Caco-2 (cell line): Measurements from ENCODE around the gene FBLL1. TPM values are rescaled to one million over a fixed set of nuclear protein-coding genes. Genes with fewer than 3 reads are reported as not detected.

Experiments used
- BruUV-seq: library from RNA; stranded (reverse); fragments of 400-500 nt; replicated peaks from 2 replicates; lab custom pipeline; 2021; lab: Mats Ljungman, UMichigan
- CTCF ChIA-PET: fragments of 300-600 bp; sonication (Branson Sonifier 250); formaldehyde crosslinking; loops from one replicate; lab custom pipeline; 2022; ENCODE audit warnings: antibody characterized with exemption; lab: Charles Lee
- POLR2A ChIA-PET: fragments of 300-600 bp; sonication (Branson Sonifier 250); formaldehyde crosslinking; loops from one replicate; lab custom pipeline; 2022; ENCODE audit warnings: antibody characterized with exemption; lab: Charles Lee
- DNase-seq, 2 experiments: peaks; one replicate each; pipeline versions ENCODE4 v3.0.0 to v3.0.0-alpha.2; 2020 to 2022
- H3K27me3 ChIP-seq: replicated peaks from 2 replicates; pipeline ENCODE4 v1.6.0; 2011; ENCODE audit warnings: low read length; ENCODE audit not compliant: control insufficient read depth, insufficient read depth
- H3K36me3 ChIP-seq: 2 replicates; pipeline ENCODE4 v1.5.1; 2011; ENCODE audit warnings: low read length; ENCODE audit not compliant: control insufficient read depth, insufficient read depth
- H3K4me1 ChIP-seq: fragments of 250-450 bp; sonication (Bioruptor Pico); 2 replicates; pipeline ENCODE4 v1.5.1; 2020; ENCODE audit warnings: mild to moderate bottlenecking
- H3K4me3 ChIP-seq: 2 replicates; pipeline ENCODE4 v1.5.1; 2011; ENCODE audit warnings: low read depth, mild to moderate bottlenecking, control low read depth, low read length
- H3K9me3 ChIP-seq: fragments of 250-450 bp; sonication (Bioruptor Pico); 2 replicates; pipeline ENCODE4 v1.5.1; 2020; ENCODE audit warnings: mild to moderate bottlenecking, moderate library complexity
- H3K27ac Mint-ChIP-seq: one replicate; pipeline ENCODE4 v1.8.0; 2022; ENCODE audit warnings: mixed read lengths; ENCODE audit not compliant: unreplicated experiment
- H3K27me3 Mint-ChIP-seq: one replicate; pipeline ENCODE4 v1.8.0; 2022; ENCODE audit warnings: mixed read lengths; ENCODE audit not compliant: insufficient read depth, unreplicated experiment
- H3K36me3 Mint-ChIP-seq: one replicate; pipeline ENCODE4 v1.8.0; 2022; ENCODE audit warnings: mild to moderate bottlenecking, mixed read lengths; ENCODE audit not compliant: insufficient read depth, unreplicated experiment
- H3K4me1 Mint-ChIP-seq: one replicate; pipeline ENCODE4 v1.8.0; 2022; ENCODE audit warnings: low read depth, mixed read lengths; ENCODE audit not compliant: unreplicated experiment
- H3K4me3 Mint-ChIP-seq: one replicate; pipeline ENCODE4 v1.8.0; 2022; ENCODE audit warnings: mild to moderate bottlenecking, moderate library complexity, mixed read lengths; ENCODE audit not compliant: unreplicated experiment
- H3K9me3 Mint-ChIP-seq: one replicate; pipeline ENCODE4 v1.8.0; 2022; ENCODE audit warnings: mixed read lengths; ENCODE audit not compliant: unreplicated experiment
- intact Hi-C: fragments of 100-400 bp; cut with micrococcal nuclease; formaldehyde crosslinking; loops from one replicate; pipeline ENCODE4 v1.10.0; 2022; ENCODE audit not compliant: unreplicated experiment
- total RNA-seq: library from RNA; stranded (reverse); gene quantifications from 2 replicates; pipeline ENCODE4 v1.2.3, GENCODE V29; 2022
- TF ChIP-seq, protein P1 (sequence below), 2 experiments: fragments of 200-600 bp in 1 of 2; IDR thresholded peaks; 1 replicate in 1 of 2; 2 replicates in 1 of 2; pipeline versions ENCODE4 v1.5.1 to v1.8.0; 2011 to 2022; ENCODE audit warnings: antibody characterized with exemption in 1 of 2, control low read depth in 1 of 2, inconsistent platforms in 1 of 2, low read depth in 1 of 2, low read length in 1 of 2, mild to moderate bottlenecking in 1 of 2, moderate library complexity in 1 of 2; ENCODE audit not compliant: insufficient read depth in 1 of 2, severe bottlenecking in 1 of 2, unreplicated experiment in 1 of 2

The FBLL1 gene
- total RNA-seq, 1 experiment from 2014 or later = not detected

DNA sequence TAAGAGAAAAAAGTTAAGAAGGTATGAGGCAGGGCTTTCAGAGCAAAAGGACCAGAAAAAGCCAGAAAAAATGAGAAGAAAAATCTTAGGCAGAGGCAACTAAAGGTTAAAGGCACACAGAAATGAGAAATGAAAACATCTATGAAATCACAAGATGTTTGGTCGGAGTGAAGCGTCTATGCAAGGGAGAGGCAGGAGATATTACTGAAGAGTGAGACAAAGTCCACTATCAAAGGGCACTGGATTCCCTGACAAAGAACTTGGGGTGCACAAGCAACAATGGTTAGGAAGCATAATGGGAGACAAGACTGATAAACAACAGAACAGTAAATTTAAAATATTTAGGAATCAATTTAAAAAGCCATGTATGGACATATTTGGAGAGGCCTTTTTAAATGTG lies 33.2 kb downstream of the FBLL1 start:
- TF ChIP-seq, protein P1, sequence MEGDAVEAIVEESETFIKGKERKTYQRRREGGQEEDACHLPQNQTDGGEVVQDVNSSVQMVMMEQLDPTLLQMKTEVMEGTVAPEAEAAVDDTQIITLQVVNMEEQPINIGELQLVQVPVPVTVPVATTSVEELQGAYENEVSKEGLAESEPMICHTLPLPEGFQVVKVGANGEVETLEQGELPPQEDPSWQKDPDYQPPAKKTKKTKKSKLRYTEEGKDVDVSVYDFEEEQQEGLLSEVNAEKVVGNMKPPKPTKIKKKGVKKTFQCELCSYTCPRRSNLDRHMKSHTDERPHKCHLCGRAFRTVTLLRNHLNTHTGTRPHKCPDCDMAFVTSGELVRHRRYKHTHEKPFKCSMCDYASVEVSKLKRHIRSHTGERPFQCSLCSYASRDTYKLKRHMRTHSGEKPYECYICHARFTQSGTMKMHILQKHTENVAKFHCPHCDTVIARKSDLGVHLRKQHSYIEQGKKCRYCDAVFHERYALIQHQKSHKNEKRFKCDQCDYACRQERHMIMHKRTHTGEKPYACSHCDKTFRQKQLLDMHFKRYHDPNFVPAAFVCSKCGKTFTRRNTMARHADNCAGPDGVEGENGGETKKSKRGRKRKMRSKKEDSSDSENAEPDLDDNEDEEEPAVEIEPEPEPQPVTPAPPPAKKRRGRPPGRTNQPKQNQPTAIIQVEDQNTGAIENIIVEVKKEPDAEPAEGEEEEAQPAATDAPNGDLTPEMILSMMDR (IDR thresholded peaks at IDR 0.05; ENCODE audit: insufficient read depth in 1 of 2, low read depth in 1 of 2, low read length in 1 of 2, severe bottlenecking in 1 of 2, unreplicated experiment in 1 of 2) = no peak
- ChIA-PET POLR2A (no interaction called here), CTCF (no interaction called here)
- no peak overlapping the region for H3K4me3 ChIP-seq
- H3K27me3 ChIP-seq = no peaks in the 10 kb centered on the region
- Mint-ChIP-seq H3K4me3 (peak overlapping the region; percentile 1), H3K27ac (no peak overlapping the region), H3K27me3 (no peaks in the 10 kb centered on the region), H3K36me3 (peaks cover 60% of the 10 kb centered on the region), H3K9me3 (no peaks in the 10 kb centered on the region), H3K4me1 (peaks cover 10% of the 10 kb centered on the region)
- intact Hi-C loops = no loop called here
- no peaks in the 10 kb centered on the region for H3K9me3 ChIP-seq
- H3K4me1 ChIP-seq = peaks cover 16% of the 10 kb centered on the region
- no peaks in the 10 kb centered on the region for H3K36me3 ChIP-seq
- no TSS peak for BruUV-seq
- no peak for DNase-seq

DNA sequence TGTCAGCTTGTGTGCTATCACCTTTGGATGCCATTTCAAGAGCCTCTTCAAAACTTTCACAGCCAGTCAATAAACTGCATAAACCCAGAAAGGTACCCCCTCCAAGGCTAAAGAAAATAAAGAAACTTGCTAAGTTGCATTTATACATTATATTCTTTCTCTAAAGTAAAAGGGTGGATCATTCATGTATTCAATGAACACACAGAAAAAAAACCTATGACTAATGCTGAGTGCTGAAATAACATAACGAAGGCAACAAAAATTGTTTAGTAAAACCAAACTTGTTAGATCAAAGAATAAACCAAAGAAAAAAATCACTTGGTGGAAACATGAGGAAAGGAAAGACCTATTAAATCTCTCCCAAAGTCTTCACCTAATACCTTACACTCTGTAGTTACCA lies 34.9 kb downstream of the FBLL1 start:
- CTCF ChIA-PET = no interaction called here
- intact Hi-C loops = no loop called here
- POLR2A ChIA-PET = no interaction called here
- Mint-ChIP-seq H3K36me3 (peaks cover 51% of the 10 kb centered on the region), H3K27me3 (no peaks in the 10 kb centered on the region), H3K9me3 (no peaks in the 10 kb centered on the region), H3K27ac (no peak overlapping the region), H3K4me3 (no peak overlapping the region), H3K4me1 (peaks cover 10% of the 10 kb centered on the region)
- no peak for DNase-seq
- H3K36me3 ChIP-seq = no peaks in the 10 kb centered on the region
- no peak overlapping the region for H3K4me3 ChIP-seq
- H3K4me1 ChIP-seq = peaks cover 16% of the 10 kb centered on the region
- BruUV-seq = no TSS peak
- TF ChIP-seq, protein P1 (IDR thresholded peaks at IDR 0.05; ENCODE audit: insufficient read depth in 1 of 2, low read depth in 1 of 2, low read length in 1 of 2, severe bottlenecking in 1 of 2, unreplicated experiment in 1 of 2) = no peak
- H3K9me3 ChIP-seq = no peaks in the 10 kb centered on the region
- H3K27me3 ChIP-seq = no peaks in the 10 kb centered on the region

DNA sequence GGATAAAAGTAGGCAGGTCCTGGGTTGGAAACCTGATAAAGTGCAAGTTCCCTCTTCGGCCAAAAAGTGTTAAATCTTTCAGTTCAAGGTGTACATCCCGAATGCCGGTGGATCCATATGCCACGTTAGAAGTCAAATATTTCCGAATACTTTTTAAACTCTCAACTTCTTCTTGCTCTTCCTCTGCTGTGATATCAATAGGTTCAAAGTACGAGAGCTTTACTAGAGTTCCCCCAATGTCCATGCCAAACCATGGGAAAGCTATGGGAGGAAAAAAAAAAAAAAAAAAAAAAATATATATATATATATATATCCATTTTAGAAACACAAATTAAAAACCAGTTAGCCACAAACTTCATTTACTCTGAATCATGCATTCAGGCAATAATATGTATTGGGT lies 39.6 kb downstream of the FBLL1 start:
- no peaks in the 10 kb centered on the region for H3K9me3 ChIP-seq
- CTCF ChIA-PET = no interaction called here
- no peaks in the 10 kb centered on the region for H3K27me3 ChIP-seq
- TF ChIP-seq, protein P1 (IDR thresholded peaks at IDR 0.05; ENCODE audit: insufficient read depth in 1 of 2, low read depth in 1 of 2, low read length in 1 of 2, severe bottlenecking in 1 of 2, unreplicated experiment in 1 of 2) = no peak
- H3K4me1 ChIP-seq = no peaks in the 10 kb centered on the region
- no peak for DNase-seq
- POLR2A ChIA-PET = no interaction called here
- no peaks in the 10 kb centered on the region for H3K27me3 Mint-ChIP-seq
- H3K9me3 Mint-ChIP-seq = no peaks in the 10 kb centered on the region
- intact Hi-C loops = no loop called here
- no peaks in the 10 kb centered on the region for H3K36me3 ChIP-seq
- no peak overlapping the region for H3K4me3 Mint-ChIP-seq
- no peaks in the 10 kb centered on the region for H3K4me1 Mint-ChIP-seq
- no peak overlapping the region for H3K27ac Mint-ChIP-seq
- peaks cover 36% of the 10 kb centered on the region for H3K36me3 Mint-ChIP-seq
- H3K4me3 ChIP-seq = no peak overlapping the region
- no TSS peak for BruUV-seq
